CD4-positive, CD25-positive, alpha-beta regulatory T cell (primary cell): ENCODE data around the gene TNNI3K. TPM values are rescaled to one million over a fixed set of nuclear protein-coding genes. Genes with fewer than 3 reads are reported as not detected.
A peak's percentile ranks its signal among the peaks of the same experiment; 100 is the strongest.

Experiments
- ATAC-seq, 2 donors: fragments of 150-1000 bp; cut with Tn5 transposase; one replicate each; pipeline ENCODE4 v1.10.0; 2021; ENCODE audit warnings: low read depth in 2 of 2, moderate number of reproducible peaks in 2 of 2, moderate library complexity in 1 of 2
- DNase-seq, 3 donors: peaks; one replicate each; pipeline versions ENCODE4 v3.0.0 to v3.0.0-alpha.2; 2012 to 2022; ENCODE audit warnings: mixed read lengths in 1 of 3
- H3K27ac ChIP-seq: one replicate; pipeline ENCODE4 v1.7.0; 2013; ENCODE audit warnings: mild to moderate bottlenecking, low read length; ENCODE audit not compliant: insufficient read depth, poor library complexity, severe bottlenecking
- H3K27me3 ChIP-seq: one replicate; pipeline ENCODE4 v1.7.0; 2013; ENCODE audit warnings: low read length; ENCODE audit not compliant: control insufficient read depth, insufficient read depth
- H3K36me3 ChIP-seq: one replicate; pipeline ENCODE4 v1.7.0; 2013; ENCODE audit warnings: mild to moderate bottlenecking, low read length, moderate library complexity; ENCODE audit not compliant: control insufficient read depth, insufficient read depth
- H3K4me1 ChIP-seq: 2 replicates; pipeline ENCODE4 v1.7.0; 2013; ENCODE audit warnings: mild to moderate bottlenecking, low read length; ENCODE audit not compliant: insufficient read depth, control insufficient read depth, poor library complexity, severe bottlenecking
- H3K4me3 ChIP-seq: one replicate; pipeline ENCODE4 v1.7.0; 2013; ENCODE audit warnings: low read depth, mild to moderate bottlenecking, low read length, moderate library complexity
- H3K9me3 ChIP-seq, 2 experiments: 1 replicate in 1 of 2; 2 replicates in 1 of 2; pipeline ENCODE4 v1.7.0; 2013; ENCODE audit warnings: low read length in 2 of 2, mild to moderate bottlenecking in 1 of 2, moderate library complexity in 1 of 2; ENCODE audit not compliant: control insufficient read depth in 2 of 2
- H3K27ac Mint-ChIP-seq, 3 donors: one replicate each; pipeline ENCODE4 v1.8.0; 2020 to 2022; ENCODE audit warnings: mild to moderate bottlenecking in 3 of 3, mixed read lengths in 3 of 3, moderate library complexity in 2 of 3
- H3K27me3 Mint-ChIP-seq: one replicate; pipeline ENCODE4 v1.8.0; 2022; ENCODE audit warnings: mild to moderate bottlenecking, mixed read lengths
- H3K36me3 Mint-ChIP-seq: one replicate; pipeline ENCODE4 v1.8.0; 2020; ENCODE audit warnings: mixed read lengths
- H3K4me1 Mint-ChIP-seq, 4 donors: one replicate each; pipeline ENCODE4 v1.8.0; 2020 to 2022; ENCODE audit warnings: mixed read lengths in 4 of 4, mild to moderate bottlenecking in 1 of 4
- H3K4me3 Mint-ChIP-seq, 4 donors: one replicate each; pipeline ENCODE4 v1.8.0; 2020 to 2022; ENCODE audit warnings: mild to moderate bottlenecking in 4 of 4, mixed read lengths in 4 of 4, moderate library complexity in 3 of 4
- H3K9me3 Mint-ChIP-seq, 7 donors: one replicate each; pipeline ENCODE4 v1.8.0; 2020 to 2022; ENCODE audit warnings: mixed read lengths in 7 of 7, mild to moderate bottlenecking in 3 of 7, moderate library complexity in 2 of 7
- polyA plus RNA-seq, 4 donors: library from polyadenylated mRNA; unstranded; fragments of 300-500 nt; fragmentation: Illumina TruSeq; gene quantifications; one replicate each; pipeline ENCODE4 v1.2.3, GENCODE V29; 2021
- total RNA-seq: library from RNA; stranded (reverse); gene quantifications from one replicate; pipeline ENCODE4 v1.2.3, GENCODE V29; 2022

TNNI3K gene
- total and polyA plus RNA-seq, 5 donors from 2014 or later = 0.41 TPM; not detected in 4

GRCh38 chr1:74468982-74469603 is 233.9 kb downstream of the TNNI3K start:
- Mint-ChIP-seq H3K9me3 (no peaks in the 10 kb centered on the region), H3K27ac (no peak overlapping the region), H3K36me3 (no peaks in the 10 kb centered on the region), H3K27me3 (no peaks in the 10 kb centered on the region), H3K4me1 (no peaks in the 10 kb centered on the region), H3K4me3 (no peak overlapping the region)
- DNase-seq (peak in 1 of 3 donors; percentile 5), ATAC-seq (no peak)
- H3K4me3 ChIP-seq = no peak overlapping the region
- no peaks in the 10 kb centered on the region for H3K9me3 ChIP-seq
- H3K27ac ChIP-seq = no peak overlapping the region
- H3K27me3 ChIP-seq = no peaks in the 10 kb centered on the region
- H3K36me3 ChIP-seq = no peaks in the 10 kb centered on the region
- no peaks in the 10 kb centered on the region for H3K4me1 ChIP-seq

- no peaks in the 10 kb centered on the region for H3K4me1 Mint-ChIP-seq
- H3K9me3 Mint-ChIP-seq = no peaks in the 10 kb centered on the region
- no peaks in the 10 kb centered on the region for H3K36me3 Mint-ChIP-seq
- Histone ChIP-seq H3K27ac (no peak overlapping the region), H3K36me3 (no peaks in the 10 kb centered on the region), H3K4me1 (no peaks in the 10 kb centered on the region), H3K9me3 (no peaks in the 10 kb centered on the region), H3K4me3 (no peak overlapping the region), H3K27me3 (no peaks in the 10 kb centered on the region)
- no peak for ATAC-seq
- no peak overlapping the region for H3K4me3 Mint-ChIP-seq
- DNase-seq = no peak
- H3K27me3 Mint-ChIP-seq = no peaks in the 10 kb centered on the region
- no peak overlapping the region for H3K27ac Mint-ChIP-seq
Measured at GRCh38 chr1:74470251-74470650, 235.1 kb downstream of the TNNI3K start.

- Mint-ChIP-seq H3K27me3 (no peaks in the 10 kb centered on the region), H3K4me1 (no peaks in the 10 kb centered on the region), H3K27ac (no peak overlapping the region), H3K36me3 (no peaks in the 10 kb centered on the region), H3K4me3 (no peak overlapping the region), H3K9me3 (no peaks in the 10 kb centered on the region)
- Histone ChIP-seq H3K4me1 (no peaks in the 10 kb centered on the region), H3K4me3 (no peak overlapping the region), H3K27ac (no peak overlapping the region), H3K36me3 (no peaks in the 10 kb centered on the region), H3K27me3 (no peaks in the 10 kb centered on the region), H3K9me3 (no peaks in the 10 kb centered on the region)
- ATAC-seq (no peak), DNase-seq (no peak)
Measured at GRCh38 chr1:74470936-74471335, 235.7 kb downstream of the TNNI3K start.

- no peak overlapping the region for H3K27ac Mint-ChIP-seq
- H3K4me1 Mint-ChIP-seq = no peaks in the 10 kb centered on the region
- Histone ChIP-seq H3K4me3 (no peak overlapping the region), H3K27me3 (no peaks in the 10 kb centered on the region), H3K4me1 (no peaks in the 10 kb centered on the region), H3K27ac (no peak overlapping the region), H3K36me3 (no peaks in the 10 kb centered on the region), H3K9me3 (no peaks in the 10 kb centered on the region)
- no peaks in the 10 kb centered on the region for H3K27me3 Mint-ChIP-seq
- ATAC-seq (no peak), DNase-seq (no peak)
- no peaks in the 10 kb centered on the region for H3K9me3 Mint-ChIP-seq
- no peak overlapping the region for H3K4me3 Mint-ChIP-seq
- H3K36me3 Mint-ChIP-seq = no peaks in the 10 kb centered on the region
Measured at GRCh38 chr1:74471470-74471869, 236.3 kb downstream of the TNNI3K start.

- Histone ChIP-seq H3K4me3 (no peak overlapping the region), H3K27me3 (no peaks in the 10 kb centered on the region), H3K4me1 (no peaks in the 10 kb centered on the region), H3K27ac (no peak overlapping the region), H3K36me3 (no peaks in the 10 kb centered on the region), H3K9me3 (no peaks in the 10 kb centered on the region)
- ATAC-seq = no peak
- H3K36me3 Mint-ChIP-seq = no peaks in the 10 kb centered on the region
- DNase-seq = no peak
- no peaks in the 10 kb centered on the region for H3K9me3 Mint-ChIP-seq
- no peaks in the 10 kb centered on the region for H3K27me3 Mint-ChIP-seq
- no peak overlapping the region for H3K4me3 Mint-ChIP-seq
- H3K27ac Mint-ChIP-seq = no peak overlapping the region
- no peaks in the 10 kb centered on the region for H3K4me1 Mint-ChIP-seq
Measured at GRCh38 chr1:74474585-74474984, 239.4 kb downstream of the TNNI3K start.

- no peaks in the 10 kb centered on the region for H3K9me3 Mint-ChIP-seq
- Histone ChIP-seq H3K4me1 (no peaks in the 10 kb centered on the region), H3K36me3 (no peaks in the 10 kb centered on the region), H3K27me3 (no peaks in the 10 kb centered on the region), H3K9me3 (no peaks in the 10 kb centered on the region), H3K4me3 (no peak overlapping the region), H3K27ac (no peak overlapping the region)
- no peaks in the 10 kb centered on the region for H3K4me1 Mint-ChIP-seq
- no peak overlapping the region for H3K4me3 Mint-ChIP-seq
- DNase-seq = no peak
- H3K27me3 Mint-ChIP-seq = no peaks in the 10 kb centered on the region
- ATAC-seq = no peak
- no peak overlapping the region for H3K27ac Mint-ChIP-seq
- no peaks in the 10 kb centered on the region for H3K36me3 Mint-ChIP-seq
Measured at GRCh38 chr1:74478979-74479378, 243.8 kb downstream of the TNNI3K start.

GRCh38 chr1:74480068-74480467 is 244.9 kb downstream of the TNNI3K start:
- Histone ChIP-seq H3K4me3 (no peak overlapping the region), H3K9me3 (no peaks in the 10 kb centered on the region), H3K36me3 (no peaks in the 10 kb centered on the region), H3K27ac (no peak overlapping the region), H3K27me3 (no peaks in the 10 kb centered on the region), H3K4me1 (no peaks in the 10 kb centered on the region)
- DNase-seq (no peak), ATAC-seq (no peak)
- H3K4me3 Mint-ChIP-seq = no peak overlapping the region
- no peaks in the 10 kb centered on the region for H3K27me3 Mint-ChIP-seq
- H3K27ac Mint-ChIP-seq = no peak overlapping the region
- H3K36me3 Mint-ChIP-seq = no peaks in the 10 kb centered on the region
- no peaks in the 10 kb centered on the region for H3K4me1 Mint-ChIP-seq
- no peaks in the 10 kb centered on the region for H3K9me3 Mint-ChIP-seq

GRCh38 chr1:74481607-74482006 is 246.4 kb downstream of the TNNI3K start:
- Mint-ChIP-seq H3K27ac (no peak overlapping the region), H3K36me3 (no peaks in the 10 kb centered on the region), H3K4me1 (no peaks in the 10 kb centered on the region), H3K4me3 (no peak overlapping the region), H3K27me3 (no peaks in the 10 kb centered on the region), H3K9me3 (no peaks in the 10 kb centered on the region)
- DNase-seq (no peak), ATAC-seq (no peak)
- no peaks in the 10 kb centered on the region for H3K4me1 ChIP-seq
- H3K4me3 ChIP-seq = no peak overlapping the region
- H3K27me3 ChIP-seq = no peaks in the 10 kb centered on the region
- H3K27ac ChIP-seq = no peak overlapping the region
- no peaks in the 10 kb centered on the region for H3K9me3 ChIP-seq
- no peaks in the 10 kb centered on the region for H3K36me3 ChIP-seq
